Adipocyte (in vitro differentiated cells): ENCODE data around the gene NDUFA8.

Source experiments
- DNase-seq: peaks from one replicate; pipeline ENCODE4 v3.0.0-alpha.2; 2015; ENCODE audit warnings: low read depth
- H3K27me3 ChIP-seq: replicated peaks from 2 replicates; pipeline ENCODE4 v1.7.0; 2013; ENCODE audit warnings: mild to moderate bottlenecking, low read length, moderate library complexity; ENCODE audit not compliant: control insufficient read depth, insufficient read depth
- H3K36me3 ChIP-seq: 2 replicates; pipeline ENCODE4 v1.7.0; 2013; ENCODE audit warnings: low read length, mild to moderate bottlenecking, moderate library complexity; ENCODE audit not compliant: control insufficient read depth, insufficient read depth, severe bottlenecking
- H3K4me1 ChIP-seq: 2 replicates; pipeline ENCODE4 v1.7.0; 2013; ENCODE audit warnings: mild to moderate bottlenecking, low read length, moderate library complexity; ENCODE audit not compliant: control insufficient read depth, insufficient read depth
- H3K4me3 ChIP-seq: 2 replicates; pipeline ENCODE4 v1.7.0; 2013; ENCODE audit warnings: mild to moderate bottlenecking, low read length, moderate library complexity
- H3K9ac ChIP-seq: 2 replicates; pipeline ENCODE4 v1.7.0; 2013; ENCODE audit warnings: mild to moderate bottlenecking, low read length, moderate library complexity
- H3K9me3 ChIP-seq: 2 replicates; pipeline ENCODE4 v1.7.0; 2013; ENCODE audit warnings: mild to moderate bottlenecking, low read length, moderate library complexity; ENCODE audit not compliant: control insufficient read depth

The NDUFA8 gene

DNA sequence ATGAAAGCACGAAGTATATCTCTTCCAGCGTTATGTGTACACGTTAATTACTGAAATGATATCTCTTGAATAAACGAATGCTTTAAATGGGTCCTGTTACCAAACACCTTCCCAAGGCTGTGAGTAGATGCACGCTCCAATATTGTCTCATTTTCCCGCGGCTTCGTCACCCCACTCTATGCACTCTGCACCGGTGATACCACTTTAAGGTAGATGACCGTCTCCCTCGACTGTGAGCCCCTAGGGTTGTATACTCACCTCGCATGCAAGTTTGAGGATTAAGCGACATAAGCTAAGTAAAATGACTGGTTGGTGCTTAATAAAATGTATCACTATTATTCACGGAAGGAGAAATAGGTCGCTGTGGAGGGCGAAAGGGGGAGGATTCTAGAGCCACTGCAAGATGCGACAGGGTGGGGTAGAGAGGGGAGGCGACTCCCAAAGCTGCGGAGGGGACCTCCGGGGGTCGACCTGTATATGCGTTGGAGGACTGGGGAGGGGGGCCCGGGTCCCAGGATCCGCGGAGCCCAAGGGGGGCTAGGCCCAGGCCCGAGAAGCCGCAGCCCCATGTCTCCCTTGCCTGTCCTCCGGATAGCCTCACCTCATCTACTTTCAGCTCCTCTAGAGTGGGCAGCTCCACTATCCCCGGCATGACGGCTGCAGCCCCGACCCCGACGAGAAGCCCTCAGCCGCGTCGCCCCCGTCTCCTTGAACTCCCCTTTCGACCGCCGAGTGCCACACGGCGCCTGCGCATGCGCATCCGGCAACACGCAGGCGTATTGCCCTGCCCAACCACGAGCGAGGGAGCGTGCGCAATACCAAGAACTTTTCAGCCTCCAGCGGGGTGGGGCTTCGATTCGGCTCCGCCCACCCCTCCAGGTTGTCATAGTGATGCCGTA, at the start of gene NDUFA8, which contains the start of gene MORN5:
Gene NDUFA8, minus strand, starts transcription at position 754 of the 899 bp plus-strand sequence. Its CDS starts 102 bp downstream, at position 652.
Gene MORN5, plus strand, starts transcription at position 883 of the 899 bp plus-strand sequence. CDS start 65 bp downstream, outside the sequence.
- peak within 1 kb of the TSS; percentile 92 for H3K4me3 ChIP-seq

DNA sequence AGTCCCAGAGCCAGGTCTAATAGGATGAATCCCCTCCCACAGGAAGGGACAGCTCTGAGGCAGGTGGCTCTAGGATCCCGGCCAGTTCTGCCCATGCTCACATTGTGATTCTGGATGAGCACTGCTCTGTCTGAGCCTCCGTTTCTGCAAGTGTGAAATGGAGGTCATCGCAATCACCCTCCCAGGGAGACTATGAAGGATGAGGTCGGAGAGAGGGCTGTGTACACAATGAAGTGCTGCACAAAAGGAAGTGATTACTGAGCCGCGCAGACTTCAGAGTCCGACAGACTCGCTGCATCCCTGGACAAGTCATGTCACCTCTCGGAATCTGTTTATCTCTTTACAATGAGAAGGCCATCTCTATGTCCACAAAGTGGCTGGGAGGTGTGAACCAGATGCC, 47.5 kb upstream of the NDUFA8 start:
- no peak overlapping the region for H3K4me3 ChIP-seq
- H3K27me3 ChIP-seq: peaks cover 14% of the 10 kb centered on the region
- peaks cover 16% of the 10 kb centered on the region for H3K4me1 ChIP-seq
- H3K9ac ChIP-seq: no peak overlapping the region
- no peaks in the 10 kb centered on the region for H3K36me3 ChIP-seq
- H3K9me3 ChIP-seq: no peaks in the 10 kb centered on the region
- no peak for DNase-seq

More for the DNA sequence above, at the start of gene NDUFA8, which contains the start of gene MORN5:
- H3K4me1 ChIP-seq: peaks cover 13% of the 10 kb centered on the region
- DNase-seq: peak; percentile 99
- no peaks in the 10 kb centered on the region for H3K36me3 ChIP-seq
- H3K27me3 ChIP-seq: peaks cover 4% of the 10 kb centered on the region
- peaks cover 9% of the 10 kb centered on the region for H3K9me3 ChIP-seq
- H3K9ac ChIP-seq: peak within 1 kb of the TSS; percentile 95

DNA sequence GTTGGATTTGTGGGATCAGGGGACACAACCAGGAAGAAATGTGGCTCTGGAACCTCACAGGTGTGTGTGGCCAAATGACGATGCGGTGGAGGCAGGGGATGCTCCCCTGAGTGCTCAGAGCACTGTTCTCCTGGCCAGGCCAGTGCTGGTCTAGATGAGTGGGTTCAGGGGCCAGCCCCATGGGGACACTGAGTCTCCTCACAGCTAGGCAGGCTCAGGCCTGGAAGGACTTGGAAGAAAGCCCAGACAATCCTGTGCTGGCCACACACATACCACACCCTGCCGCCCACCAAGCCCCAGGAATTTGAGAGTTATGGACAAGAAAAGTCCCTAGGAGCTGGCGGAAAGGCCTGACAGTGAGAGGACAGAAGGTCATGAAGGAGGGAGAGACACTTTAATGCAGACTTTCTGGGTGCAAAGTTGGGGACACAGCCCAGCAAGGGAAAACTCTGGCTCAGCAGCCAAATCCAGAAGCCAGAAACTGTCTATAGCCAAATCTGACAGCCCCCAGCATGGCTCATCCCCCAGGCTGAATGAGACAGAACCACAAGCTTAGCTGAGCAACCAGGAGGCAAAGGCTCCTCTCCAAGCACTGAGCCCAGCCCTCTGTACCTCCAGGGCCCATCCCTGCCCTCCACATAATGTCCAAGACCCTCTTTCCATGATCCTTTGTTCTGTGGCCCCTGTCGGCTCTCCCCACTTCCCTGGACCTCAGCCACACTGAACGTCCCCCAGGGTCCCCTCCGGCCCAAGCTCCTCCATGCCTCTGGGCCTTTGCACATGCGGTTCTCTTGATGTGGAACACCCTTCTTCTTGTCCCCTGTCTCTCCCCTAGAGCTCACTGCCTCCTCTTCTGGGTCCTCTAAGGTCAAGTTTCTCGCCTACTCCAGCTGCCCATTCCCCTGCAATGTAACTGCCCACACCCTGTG, 46.8 kb upstream of the NDUFA8 start:
- H3K9ac ChIP-seq: no peak overlapping the region
- no peaks in the 10 kb centered on the region for H3K9me3 ChIP-seq
- H3K27me3 ChIP-seq: peaks cover 7% of the 10 kb centered on the region
- H3K4me3 ChIP-seq: no peak overlapping the region
- peaks cover 23% of the 10 kb centered on the region for H3K4me1 ChIP-seq
- H3K36me3 ChIP-seq: no peaks in the 10 kb centered on the region
- DNase-seq: peak; percentile 90

DNA sequence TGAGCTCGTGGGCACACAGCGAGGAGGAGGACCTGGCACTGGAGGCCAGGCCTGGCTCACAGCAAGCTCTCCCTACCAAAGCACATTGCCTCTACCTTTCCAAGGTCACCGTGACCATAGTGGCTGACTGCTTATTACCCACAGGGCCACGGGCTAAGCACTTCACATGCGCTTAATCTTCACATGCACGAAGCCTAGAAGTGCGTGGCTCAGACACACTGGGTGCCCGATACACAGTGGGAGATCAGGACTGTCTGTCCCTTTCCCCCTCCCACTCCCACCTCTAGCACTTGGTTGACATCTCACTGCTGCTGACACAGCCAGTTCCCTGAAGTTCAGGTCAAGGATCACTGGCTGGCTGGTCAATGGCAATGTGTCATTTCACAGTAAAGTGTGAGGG, 45.6 kb upstream of the NDUFA8 start:
- Histone ChIP-seq H3K9ac (no peak overlapping the region), H3K4me1 (peaks cover 28% of the 10 kb centered on the region), H3K4me3 (no peak overlapping the region), H3K36me3 (no peaks in the 10 kb centered on the region), H3K9me3 (no peaks in the 10 kb centered on the region), H3K27me3 (no peaks in the 10 kb centered on the region)
- DNase-seq: no peak

DNA sequence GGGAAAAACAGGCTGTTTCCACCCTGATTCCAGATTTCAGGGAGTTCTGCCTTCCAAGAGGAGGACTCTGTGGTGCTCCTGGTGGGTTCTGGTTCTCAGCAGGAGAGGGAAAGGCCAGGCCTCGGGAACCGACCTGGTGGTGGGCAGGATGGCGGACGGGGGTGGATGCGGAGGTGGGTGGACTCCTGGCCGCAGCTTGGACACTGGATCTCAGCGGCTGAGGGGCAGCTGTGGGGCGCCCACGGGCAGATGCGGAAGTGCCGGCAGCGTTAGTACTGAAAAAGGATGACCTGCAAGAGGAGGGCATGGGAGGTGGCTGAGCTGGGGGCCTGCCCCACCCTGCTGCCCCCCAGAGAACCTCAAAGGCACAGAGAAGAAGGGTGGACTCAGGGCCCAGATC, 44.9 kb upstream of the NDUFA8 start:
- H3K27me3 ChIP-seq: no peaks in the 10 kb centered on the region
- H3K9ac ChIP-seq: no peak overlapping the region
- no peak overlapping the region for H3K4me3 ChIP-seq
- peaks cover 28% of the 10 kb centered on the region for H3K4me1 ChIP-seq
- DNase-seq: no peak
- no peaks in the 10 kb centered on the region for H3K9me3 ChIP-seq
- no peaks in the 10 kb centered on the region for H3K36me3 ChIP-seq

DNA sequence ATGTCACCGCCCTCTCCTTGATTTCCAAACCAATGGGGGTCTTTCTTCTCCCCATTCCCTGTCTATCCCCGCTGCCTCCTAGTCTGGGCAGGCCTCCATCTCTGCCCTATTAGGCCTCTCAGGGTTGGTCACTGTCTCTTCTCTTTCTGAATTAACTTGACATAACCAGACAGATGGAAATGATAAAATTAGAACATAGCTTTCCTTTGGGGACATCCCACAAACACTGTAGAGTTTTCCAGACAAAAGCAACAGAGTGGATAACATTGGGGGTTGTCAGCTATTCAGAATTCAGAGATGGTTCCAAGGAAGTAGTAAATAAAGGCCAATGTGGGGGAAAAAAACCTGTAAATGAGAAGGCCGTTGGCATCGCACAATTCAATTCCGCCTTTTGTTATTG, 44.5 kb upstream of the NDUFA8 start:
- Histone ChIP-seq H3K4me1 (peaks cover 28% of the 10 kb centered on the region), H3K9ac (no peak overlapping the region), H3K27me3 (no peaks in the 10 kb centered on the region), H3K36me3 (no peaks in the 10 kb centered on the region), H3K4me3 (no peak overlapping the region), H3K9me3 (no peaks in the 10 kb centered on the region)
- DNase-seq: no peak

DNA sequence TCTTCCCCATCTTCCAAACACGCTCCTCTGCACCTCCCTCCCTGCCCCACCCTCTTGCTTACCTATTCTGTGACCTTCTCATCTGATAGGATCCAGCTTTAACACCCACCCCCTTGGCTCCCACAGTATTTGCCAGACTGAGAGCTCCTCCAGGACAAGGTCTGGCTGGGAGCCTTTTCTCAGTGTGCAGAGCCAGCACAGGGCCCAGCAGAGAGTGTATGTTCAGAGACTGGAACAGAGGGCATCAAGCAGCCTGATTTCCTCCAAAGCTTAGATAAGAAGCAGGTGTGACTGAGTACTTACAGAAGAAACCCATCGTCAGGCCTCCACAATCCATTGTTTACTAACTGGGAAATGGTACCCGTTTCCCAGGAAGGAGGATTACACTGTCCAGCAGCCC, 42.5 kb upstream of the NDUFA8 start:
- Histone ChIP-seq H3K9ac (no peak overlapping the region), H3K36me3 (no peaks in the 10 kb centered on the region), H3K4me1 (peaks cover 28% of the 10 kb centered on the region), H3K4me3 (no peak overlapping the region), H3K27me3 (peaks cover 13% of the 10 kb centered on the region), H3K9me3 (no peaks in the 10 kb centered on the region)
- no peak for DNase-seq

DNA sequence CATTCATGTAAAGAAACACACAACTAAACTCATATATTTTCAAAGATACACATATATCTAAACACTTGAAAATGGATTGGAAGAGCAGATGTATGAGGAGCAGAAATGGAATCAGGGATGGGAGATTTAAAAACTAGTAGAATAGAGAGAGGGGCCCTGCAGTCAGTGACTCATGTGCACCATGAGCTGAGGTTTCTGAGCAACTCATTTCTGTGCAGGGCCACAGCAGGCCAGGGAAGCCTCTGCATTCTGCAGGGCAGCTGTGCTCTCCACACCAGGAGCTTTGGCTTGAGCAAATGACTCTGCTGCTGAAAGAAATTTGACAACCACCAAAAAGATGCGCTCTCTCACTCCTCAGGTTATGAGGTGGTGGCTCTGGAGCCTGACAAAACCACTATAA, 42.1 kb upstream of the NDUFA8 start:
- Histone ChIP-seq H3K4me3 (no peak overlapping the region), H3K27me3 (peaks cover 17% of the 10 kb centered on the region), H3K9me3 (no peaks in the 10 kb centered on the region), H3K9ac (no peak overlapping the region), H3K36me3 (no peaks in the 10 kb centered on the region), H3K4me1 (peaks cover 24% of the 10 kb centered on the region)
- DNase-seq: peak; percentile 45

DNA sequence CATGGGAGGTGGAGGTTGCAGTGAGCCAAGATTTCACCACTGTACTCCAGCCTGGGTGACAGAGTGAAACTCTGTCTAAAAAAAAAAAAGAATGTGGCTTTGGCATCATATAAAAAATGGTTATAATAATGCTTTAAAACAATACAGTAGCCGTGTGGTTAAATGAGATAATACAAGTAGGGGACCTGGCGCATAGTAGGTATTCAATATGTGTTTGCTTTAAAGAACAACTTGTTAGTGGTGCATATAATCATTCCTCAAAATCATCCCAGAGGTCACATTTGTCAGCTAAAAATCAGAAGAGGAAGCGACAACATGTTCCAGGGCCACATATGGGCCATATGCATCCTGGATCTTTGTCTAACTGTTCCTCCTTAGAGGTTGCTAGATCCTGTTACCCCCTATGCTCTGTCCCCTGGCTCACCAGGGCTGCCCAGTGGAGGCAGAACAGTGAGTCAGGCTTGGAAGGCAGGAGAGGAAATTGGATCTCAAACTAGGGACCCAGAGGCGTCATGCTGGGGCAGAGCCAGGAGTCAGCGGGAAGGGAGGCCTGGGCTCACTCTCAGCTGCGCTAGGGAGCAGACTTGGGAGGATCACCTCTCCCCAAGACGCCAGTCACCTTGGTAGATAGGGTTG, 41.5 kb upstream of the NDUFA8 start:
- no peaks in the 10 kb centered on the region for H3K36me3 ChIP-seq
- no peaks in the 10 kb centered on the region for H3K9me3 ChIP-seq
- H3K4me1 ChIP-seq: peaks cover 18% of the 10 kb centered on the region
- H3K27me3 ChIP-seq: peaks cover 17% of the 10 kb centered on the region
- H3K4me3 ChIP-seq: no peak overlapping the region
- no peak overlapping the region for H3K9ac ChIP-seq
- DNase-seq: peak; percentile 62

DNA sequence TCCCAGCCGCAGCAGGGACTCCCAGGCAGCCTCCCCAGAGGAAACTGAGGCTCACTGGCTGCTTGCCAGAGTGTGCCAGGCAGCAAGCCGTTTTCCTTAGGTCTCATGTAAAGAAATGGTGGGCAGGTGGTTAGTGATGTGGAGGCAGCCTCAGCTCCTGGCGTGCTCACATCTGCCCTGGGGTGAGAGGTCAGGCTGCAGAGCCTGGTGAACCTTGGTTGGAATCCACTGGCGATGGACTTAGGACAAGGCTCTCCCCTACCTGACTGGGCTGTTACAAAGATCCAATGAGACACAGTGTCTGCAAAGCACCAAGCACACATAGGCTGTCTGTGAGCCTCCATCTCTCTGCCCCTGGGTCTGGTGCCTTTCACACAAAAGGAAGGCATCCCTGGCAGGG, 38.3 kb upstream of the NDUFA8 start:
- H3K27me3 ChIP-seq: peaks cover 17% of the 10 kb centered on the region
- no peak overlapping the region for H3K4me3 ChIP-seq
- no peak overlapping the region for H3K9ac ChIP-seq
- peaks cover 14% of the 10 kb centered on the region for H3K4me1 ChIP-seq
- H3K36me3 ChIP-seq: no peaks in the 10 kb centered on the region
- DNase-seq: no peak
- H3K9me3 ChIP-seq: no peaks in the 10 kb centered on the region
